H9 (cell line): ENCODE measurements around the gene ZFP28. TPM values are rescaled to one million over a fixed set of nuclear protein-coding genes. Genes with fewer than 3 reads are reported as not detected.

Experiments
- DNase-seq: peaks from one replicate; pipeline ENCODE4 v3.0.0-alpha.2; 2017
- H2AFZ ChIP-seq: one replicate; pipeline ENCODE4 v1.6.1; 2013; ENCODE audit warnings: mild to moderate bottlenecking, low read length, control low read depth, moderate library complexity
- H2AK5ac ChIP-seq: 2 replicates; pipeline ENCODE4 v1.6.1; 2013; ENCODE audit warnings: low read length, control low read depth, mixed read lengths; ENCODE audit not compliant: insufficient read length
- H2BK120ac ChIP-seq: one replicate; pipeline ENCODE4 v1.6.1; 2013; ENCODE audit warnings: low read depth, mild to moderate bottlenecking, low read length, control low read depth, inconsistent platforms; ENCODE audit not compliant: poor library complexity, severe bottlenecking
- H2BK12ac ChIP-seq: 2 replicates; pipeline ENCODE4 v1.6.1; 2013; ENCODE audit warnings: low read length, control low read depth, mixed read lengths, low read depth; ENCODE audit not compliant: insufficient read length
- H2BK15ac ChIP-seq: 2 replicates; pipeline ENCODE4 v1.6.1; 2013; ENCODE audit warnings: low read depth, low read length, control low read depth
- H2BK20ac ChIP-seq: one replicate; pipeline ENCODE4 v1.6.1; 2013; ENCODE audit warnings: low read depth, mild to moderate bottlenecking, low read length, control low read depth, inconsistent platforms; ENCODE audit not compliant: poor library complexity, severe bottlenecking
- H2BK5ac ChIP-seq: 2 replicates; pipeline ENCODE4 v1.6.1; 2013; ENCODE audit warnings: low read length, control low read depth, mixed read lengths; ENCODE audit not compliant: insufficient read length
- H3K14ac ChIP-seq: 2 replicates; pipeline ENCODE4 v1.6.1; 2013; ENCODE audit warnings: low read length, control low read depth; ENCODE audit not compliant: insufficient read depth
- H3K18ac ChIP-seq: 2 replicates; pipeline ENCODE4 v1.6.1; 2013; ENCODE audit warnings: low read depth, mild to moderate bottlenecking, mixed read lengths, low read length, control low read depth; ENCODE audit not compliant: insufficient read length
- H3K23ac ChIP-seq: 2 replicates; pipeline ENCODE4 v1.6.1; 2013; ENCODE audit warnings: low read length, control low read depth, mixed read lengths, low read depth; ENCODE audit not compliant: insufficient read length
- H3K23me2 ChIP-seq: 2 replicates; pipeline ENCODE4 v1.6.1; 2013; ENCODE audit warnings: low read depth, mild to moderate bottlenecking, mixed read lengths, low read length, control low read depth; ENCODE audit not compliant: insufficient read length, poor library complexity, severe bottlenecking
- H3K27ac ChIP-seq: 2 replicates; pipeline ENCODE4 v1.5.1; 2013; ENCODE audit warnings: low read length, control low read depth, mixed read lengths, low read depth; ENCODE audit not compliant: insufficient read length
- H3K27me3 ChIP-seq: 2 replicates; pipeline ENCODE4 v1.6.1; 2013; ENCODE audit warnings: low read length, control low read depth, inconsistent platforms; ENCODE audit not compliant: insufficient read depth
- H3K4ac ChIP-seq: 2 replicates; pipeline ENCODE4 v1.6.1; 2013; ENCODE audit warnings: low read depth, mild to moderate bottlenecking, control low read depth, inconsistent platforms, low read length, moderate library complexity
- H3K4me1 ChIP-seq: 2 replicates; pipeline ENCODE4 v1.6.1; 2013; ENCODE audit warnings: low read length, control low read depth, inconsistent platforms; ENCODE audit not compliant: insufficient read depth
- H3K4me2 ChIP-seq: 2 replicates; pipeline ENCODE4 v1.6.1; 2013; ENCODE audit warnings: low read length, control low read depth, mixed read lengths; ENCODE audit not compliant: insufficient read length, insufficient read depth
- H3K56ac ChIP-seq: 2 replicates; pipeline ENCODE4 v1.6.1; 2013; ENCODE audit warnings: low read depth, mild to moderate bottlenecking, mixed read lengths, low read length, control low read depth; ENCODE audit not compliant: insufficient read length
- H3K79me1 ChIP-seq: 2 replicates; pipeline ENCODE4 v1.6.1; 2013; ENCODE audit warnings: low read depth, mild to moderate bottlenecking, moderate library complexity, low read length, control low read depth, inconsistent platforms; ENCODE audit not compliant: insufficient read depth, poor library complexity, severe bottlenecking
- H3K79me2 ChIP-seq: 2 replicates; pipeline ENCODE4 v1.6.1; 2013; ENCODE audit warnings: low read length, control low read depth, inconsistent platforms; ENCODE audit not compliant: insufficient read depth
- H3K9ac ChIP-seq: 2 replicates; pipeline ENCODE4 v1.6.1; 2013; ENCODE audit warnings: low read length, control low read depth, mixed read lengths; ENCODE audit not compliant: insufficient read length; ENCODE audit errors: extremely low read depth
- H3K9me3 ChIP-seq: one replicate; pipeline ENCODE4 v1.6.1; 2013; ENCODE audit warnings: low read depth, low read length, inconsistent platforms; ENCODE audit not compliant: control insufficient read depth
- H3T11ph ChIP-seq: one replicate; pipeline ENCODE4 v1.6.1; 2013; ENCODE audit warnings: mild to moderate bottlenecking, low read length, control low read depth, inconsistent platforms
- H4K20me1 ChIP-seq: one replicate; pipeline ENCODE4 v1.6.1; 2013; ENCODE audit not compliant: control insufficient read depth, insufficient read length, insufficient read depth
- H4K5ac ChIP-seq: 2 replicates; pipeline ENCODE4 v1.6.1; 2013; ENCODE audit warnings: low read depth, mild to moderate bottlenecking, mixed read lengths, low read length, control low read depth; ENCODE audit not compliant: insufficient read length
- H4K8ac ChIP-seq: replicated peaks from 2 replicates; pipeline ENCODE4 v1.6.1; 2013; ENCODE audit warnings: low read length, control low read depth, mixed read lengths, low read depth; ENCODE audit not compliant: insufficient read length
- H4K91ac ChIP-seq: 2 replicates; pipeline ENCODE4 v1.6.1; 2013; ENCODE audit warnings: low read depth, mild to moderate bottlenecking, moderate library complexity, mixed read lengths, low read length, control low read depth; ENCODE audit not compliant: insufficient read length
- H3K27ac Mint-ChIP-seq, 3 experiments: 2 replicates in 2 of 3; 3 replicates in 1 of 3; pipeline ENCODE4 v1.8.0; 2020 to 2021; ENCODE audit warnings: mixed read lengths in 3 of 3, mild to moderate bottlenecking in 1 of 3, moderate library complexity in 1 of 3
- H3K27me3 Mint-ChIP-seq: 2 replicates; pipeline ENCODE4 v1.8.0; 2021; ENCODE audit warnings: low read depth, mild to moderate bottlenecking, moderate library complexity, mixed read lengths
- H3K36me3 Mint-ChIP-seq, 3 experiments: 2 replicates in 2 of 3; 3 replicates in 1 of 3; pipeline ENCODE4 v1.8.0; 2020 to 2021; ENCODE audit warnings: low read depth in 3 of 3, mixed read lengths in 3 of 3; ENCODE audit not compliant: insufficient read depth in 1 of 3
- H3K4me1 Mint-ChIP-seq, 2 experiments: 2 replicates each; pipeline ENCODE4 v1.8.0; 2020; ENCODE audit warnings: mixed read lengths in 2 of 2
- H3K4me3 Mint-ChIP-seq, 2 experiments: 2 replicates in 1 of 2; 3 replicates in 1 of 2; pipeline ENCODE4 v1.8.0; 2020 to 2021; ENCODE audit warnings: mild to moderate bottlenecking in 2 of 2, mixed read lengths in 2 of 2, moderate library complexity in 1 of 2
- H3K9me3 Mint-ChIP-seq, 2 experiments: 2 replicates in 1 of 2; 3 replicates in 1 of 2; pipeline ENCODE4 v1.8.0; 2020; ENCODE audit warnings: mild to moderate bottlenecking in 2 of 2, mixed read lengths in 2 of 2, moderate library complexity in 1 of 2
- WGBS: extraction: QIAGEN DNeasy Blood & Tissue Kit; methylation state at CpG from one replicate; pipeline ENCODE4 v1.1.7; 2013; ENCODE audit warnings: missing lambda C conversion rate, low lambda C conversion rate, mixed read lengths; ENCODE audit not compliant: insufficient read length; ENCODE audit errors: extremely low coverage; 5-methylcytosine and 5-hydroxymethylcytosine counted together
- total RNA-seq: library from RNA; stranded (reverse); gene quantifications from 2 replicates; pipeline ENCODE4 v1.2.1, GENCODE V29; 2021
- TF ChIP-seq, protein P1 (sequence below): fragments of 200-600 bp; sonication (generic); conservative IDR thresholded peaks from 3 replicates; pipeline ENCODE4 v1.8.0; 2021; ENCODE audit warnings: antibody characterized with exemption, mild to moderate bottlenecking

Gene ZFP28
- total RNA-seq, 1 experiment from 2014 or later, result 3.8 TPM

DNA sequence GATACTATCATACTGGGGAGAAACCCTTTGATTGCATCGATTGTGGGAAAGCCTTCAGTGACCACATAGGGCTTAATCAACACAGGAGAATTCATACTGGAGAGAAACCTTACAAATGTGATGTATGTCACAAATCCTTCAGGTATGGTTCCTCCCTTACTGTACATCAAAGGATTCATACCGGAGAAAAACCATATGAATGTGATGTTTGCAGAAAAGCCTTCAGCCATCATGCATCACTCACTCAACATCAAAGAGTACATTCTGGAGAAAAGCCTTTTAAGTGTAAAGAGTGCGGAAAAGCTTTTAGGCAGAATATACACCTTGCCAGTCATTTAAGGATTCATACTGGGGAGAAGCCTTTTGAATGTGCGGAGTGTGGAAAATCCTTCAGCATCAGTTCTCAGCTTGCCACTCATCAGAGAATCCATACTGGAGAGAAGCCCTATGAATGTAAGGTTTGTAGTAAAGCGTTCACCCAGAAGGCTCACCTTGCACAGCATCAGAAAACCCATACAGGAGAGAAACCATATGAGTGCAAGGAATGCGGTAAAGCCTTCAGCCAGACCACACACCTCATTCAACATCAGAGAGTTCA lies 15.6 kb downstream of the ZFP28 start:
- peaks cover 75 to 78% of the 10 kb centered on the region in 2 experiments for H3K9me3 Mint-ChIP-seq
- Histone ChIP-seq H3K4ac (no peak overlapping the region), H4K5ac (no peak overlapping the region), H2BK12ac (no peak overlapping the region), H3K9me3 (peaks cover 66% of the 10 kb centered on the region), H3K27ac (no peak overlapping the region), H2BK120ac (no peak overlapping the region), H2AFZ (no peak overlapping the region), H3K23ac (no peak overlapping the region), H3T11ph (no peak overlapping the region), H3K79me2 (no peaks in the 10 kb centered on the region), H3K18ac (no peak overlapping the region), H3K4me2 (no peak overlapping the region), H3K23me2 (no peaks in the 10 kb centered on the region), H3K79me1 (no peaks in the 10 kb centered on the region), H4K20me1 (no peaks in the 10 kb centered on the region), H3K27me3 (no peaks in the 10 kb centered on the region), H2BK15ac (no peak overlapping the region), H2BK20ac (no peak overlapping the region), H4K8ac (no peak overlapping the region), H2BK5ac (no peak overlapping the region), H3K56ac (no peak overlapping the region), H3K14ac (no peak overlapping the region), H2AK5ac (no peak overlapping the region), H3K4me1 (no peaks in the 10 kb centered on the region), H3K9ac (no peak overlapping the region), H4K91ac (no peak overlapping the region)
- no peak overlapping the region for H3K27ac Mint-ChIP-seq
- no peak for DNase-seq
- TF ChIP-seq, protein P1, sequence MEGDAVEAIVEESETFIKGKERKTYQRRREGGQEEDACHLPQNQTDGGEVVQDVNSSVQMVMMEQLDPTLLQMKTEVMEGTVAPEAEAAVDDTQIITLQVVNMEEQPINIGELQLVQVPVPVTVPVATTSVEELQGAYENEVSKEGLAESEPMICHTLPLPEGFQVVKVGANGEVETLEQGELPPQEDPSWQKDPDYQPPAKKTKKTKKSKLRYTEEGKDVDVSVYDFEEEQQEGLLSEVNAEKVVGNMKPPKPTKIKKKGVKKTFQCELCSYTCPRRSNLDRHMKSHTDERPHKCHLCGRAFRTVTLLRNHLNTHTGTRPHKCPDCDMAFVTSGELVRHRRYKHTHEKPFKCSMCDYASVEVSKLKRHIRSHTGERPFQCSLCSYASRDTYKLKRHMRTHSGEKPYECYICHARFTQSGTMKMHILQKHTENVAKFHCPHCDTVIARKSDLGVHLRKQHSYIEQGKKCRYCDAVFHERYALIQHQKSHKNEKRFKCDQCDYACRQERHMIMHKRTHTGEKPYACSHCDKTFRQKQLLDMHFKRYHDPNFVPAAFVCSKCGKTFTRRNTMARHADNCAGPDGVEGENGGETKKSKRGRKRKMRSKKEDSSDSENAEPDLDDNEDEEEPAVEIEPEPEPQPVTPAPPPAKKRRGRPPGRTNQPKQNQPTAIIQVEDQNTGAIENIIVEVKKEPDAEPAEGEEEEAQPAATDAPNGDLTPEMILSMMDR, result no peak
- peaks cover 2% of the 10 kb centered on the region; the same call in 1 of the 2 replicates for H3K27me3 Mint-ChIP-seq
- no peaks in the 10 kb centered on the region for H3K4me1 Mint-ChIP-seq
- peaks cover 38 to 61% (median 52%) of the 10 kb centered on the region in 3 experiments for H3K36me3 Mint-ChIP-seq
- no peak overlapping the region for H3K4me3 Mint-ChIP-seq
- no CpG with 5 or more reads among the region's 6 CpGs for WGBS
